ENCODE data around the gene AOX1.

The AOX1 gene

DNA sequence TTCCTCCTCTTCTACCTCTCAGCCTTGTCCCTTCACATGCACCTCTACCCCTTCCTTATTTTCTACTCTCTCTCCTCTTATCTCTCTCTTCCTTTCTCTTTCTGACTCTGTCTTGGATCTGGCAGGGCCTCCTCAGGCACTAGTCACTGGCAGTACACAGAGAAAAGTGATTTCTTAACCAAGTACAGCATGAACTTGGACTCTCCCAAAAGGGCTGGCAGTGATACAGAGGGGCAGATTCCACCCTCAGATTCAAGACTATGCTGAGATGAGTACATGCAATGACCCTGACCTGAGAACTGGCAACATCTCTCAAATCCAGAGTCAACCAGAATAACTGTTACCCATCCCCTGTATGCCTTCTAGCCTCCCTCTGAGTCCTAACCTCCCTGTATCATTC, 4.3 kb downstream of the AOX1 start:
- H3K4me3 ChIP-seq (ENCODE audit: control insufficient read depth, low read depth, low read length) = no peak overlapping the region
- no peak for DNase-seq (ENCODE audit: low read depth)
- TF ChIP-seq, protein P1, sequence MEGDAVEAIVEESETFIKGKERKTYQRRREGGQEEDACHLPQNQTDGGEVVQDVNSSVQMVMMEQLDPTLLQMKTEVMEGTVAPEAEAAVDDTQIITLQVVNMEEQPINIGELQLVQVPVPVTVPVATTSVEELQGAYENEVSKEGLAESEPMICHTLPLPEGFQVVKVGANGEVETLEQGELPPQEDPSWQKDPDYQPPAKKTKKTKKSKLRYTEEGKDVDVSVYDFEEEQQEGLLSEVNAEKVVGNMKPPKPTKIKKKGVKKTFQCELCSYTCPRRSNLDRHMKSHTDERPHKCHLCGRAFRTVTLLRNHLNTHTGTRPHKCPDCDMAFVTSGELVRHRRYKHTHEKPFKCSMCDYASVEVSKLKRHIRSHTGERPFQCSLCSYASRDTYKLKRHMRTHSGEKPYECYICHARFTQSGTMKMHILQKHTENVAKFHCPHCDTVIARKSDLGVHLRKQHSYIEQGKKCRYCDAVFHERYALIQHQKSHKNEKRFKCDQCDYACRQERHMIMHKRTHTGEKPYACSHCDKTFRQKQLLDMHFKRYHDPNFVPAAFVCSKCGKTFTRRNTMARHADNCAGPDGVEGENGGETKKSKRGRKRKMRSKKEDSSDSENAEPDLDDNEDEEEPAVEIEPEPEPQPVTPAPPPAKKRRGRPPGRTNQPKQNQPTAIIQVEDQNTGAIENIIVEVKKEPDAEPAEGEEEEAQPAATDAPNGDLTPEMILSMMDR (IDR thresholded peaks at IDR 0.05; ENCODE audit: control insufficient read depth, insufficient read depth, low read depth, low read length, missing control alignments) = no peak

DNA sequence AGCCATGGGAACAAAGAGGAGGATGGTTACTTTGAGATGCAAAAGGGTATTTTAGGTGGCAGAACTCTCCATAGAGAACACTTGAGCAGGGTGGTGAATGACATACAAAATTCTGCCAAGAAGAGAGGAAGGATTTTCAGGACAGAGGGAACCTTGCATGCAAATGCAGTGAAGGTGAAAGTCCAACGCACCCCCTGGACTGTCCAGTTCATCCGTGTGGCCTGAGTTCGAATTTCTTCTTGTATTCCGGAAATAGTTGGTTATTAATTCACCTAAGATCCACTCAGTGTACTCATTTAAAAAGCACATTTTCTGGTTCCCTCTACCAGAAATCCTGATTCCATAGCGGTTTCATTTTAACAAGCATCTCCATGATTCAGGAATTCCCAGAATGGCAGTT, 5.5 kb downstream of the AOX1 start:
- DNase-seq (ENCODE audit: low read depth) = no peak
- H3K4me3 ChIP-seq (ENCODE audit: control insufficient read depth, low read depth, low read length) = no peak overlapping the region
- TF ChIP-seq, protein P1 (IDR thresholded peaks at IDR 0.05; ENCODE audit: control insufficient read depth, insufficient read depth, low read depth, low read length, missing control alignments) = no peak

DNA sequence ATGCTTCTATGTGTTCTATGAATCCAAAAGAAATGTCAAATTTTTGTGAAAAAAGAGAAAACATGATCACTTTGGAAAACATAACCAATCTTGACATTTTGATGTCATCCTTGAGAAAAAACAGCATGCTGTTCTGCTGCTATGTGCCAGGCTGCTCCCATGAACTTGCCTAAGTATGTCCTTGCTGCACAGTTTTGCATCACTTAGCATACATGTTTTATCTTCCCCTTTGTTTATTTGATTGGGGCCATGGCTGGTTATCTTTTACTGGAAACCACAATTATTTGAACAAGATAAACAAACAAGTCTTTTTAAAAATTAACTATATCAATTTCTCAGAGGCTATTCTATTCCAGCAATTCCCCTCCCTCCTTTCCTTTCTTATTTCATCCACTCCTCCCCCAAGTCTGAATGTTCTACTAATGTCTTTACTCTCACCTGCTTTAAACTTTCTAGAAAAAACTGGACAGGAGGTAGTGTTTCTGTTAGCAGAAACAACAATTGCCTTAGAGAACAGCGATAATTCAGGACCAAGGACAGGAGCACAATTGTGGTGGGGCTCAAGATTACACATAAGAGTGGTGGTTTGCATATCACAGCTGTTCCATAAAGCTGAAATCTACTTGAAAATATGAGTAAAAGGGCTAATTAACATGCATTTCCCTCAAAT, 6.7 kb downstream of the AOX1 start:
- TF ChIP-seq, protein P1 (IDR thresholded peaks at IDR 0.05; ENCODE audit: control insufficient read depth, insufficient read depth, low read depth, low read length, missing control alignments) = no peak
- DNase-seq (ENCODE audit: low read depth) = no peak
- no peak overlapping the region for H3K4me3 ChIP-seq (ENCODE audit: control insufficient read depth, low read depth, low read length)

DNA sequence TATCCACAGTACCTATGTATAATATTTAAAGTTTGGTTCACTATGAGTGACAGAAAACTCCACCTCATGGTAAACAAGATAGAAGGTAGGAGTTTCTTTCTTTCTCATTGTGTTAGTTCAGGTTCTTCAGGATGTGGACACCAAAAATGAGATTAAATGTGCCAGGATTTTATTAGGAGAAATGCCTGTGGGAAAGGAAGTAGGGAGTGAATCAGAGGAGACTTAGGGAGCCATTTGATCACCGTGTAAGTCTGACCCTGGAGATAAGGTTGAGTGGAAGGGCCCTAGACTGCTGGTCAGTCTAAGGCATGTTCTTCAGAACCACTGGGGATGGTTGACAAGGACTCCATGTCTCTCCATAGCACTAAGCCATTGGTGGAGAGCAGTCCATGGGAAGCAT, 8.1 kb downstream of the AOX1 start:
- TF ChIP-seq, protein P1 (IDR thresholded peaks at IDR 0.05; ENCODE audit: control insufficient read depth, insufficient read depth, low read depth, low read length, missing control alignments) = no peak
- no peak for DNase-seq (ENCODE audit: low read depth)
- H3K4me3 ChIP-seq (ENCODE audit: control insufficient read depth, low read depth, low read length) = no peak overlapping the region

DNA sequence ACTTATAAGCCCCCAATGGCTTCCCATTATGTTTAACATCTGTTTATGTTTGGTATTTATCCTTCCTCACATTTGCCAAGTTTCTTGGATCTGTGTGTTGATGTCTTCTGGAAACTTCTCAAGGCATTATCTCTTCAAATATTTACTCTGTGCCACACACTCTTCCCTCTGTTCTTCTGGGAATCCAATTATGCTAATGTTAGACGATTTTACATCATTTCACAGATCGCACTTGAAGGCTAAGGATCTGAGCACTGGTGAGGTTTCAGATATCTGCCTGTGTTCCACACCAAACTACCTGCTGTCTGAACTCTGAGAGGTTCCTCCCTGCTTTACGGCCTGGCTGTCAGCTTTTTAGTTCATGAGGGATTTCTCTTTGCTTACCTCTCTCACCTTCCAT, 10.1 kb downstream of the AOX1 start:
- DNase-seq (ENCODE audit: low read depth) = no peak
- TF ChIP-seq, protein P1 (IDR thresholded peaks at IDR 0.05; ENCODE audit: control insufficient read depth, insufficient read depth, low read depth, low read length, missing control alignments) = no peak

DNA sequence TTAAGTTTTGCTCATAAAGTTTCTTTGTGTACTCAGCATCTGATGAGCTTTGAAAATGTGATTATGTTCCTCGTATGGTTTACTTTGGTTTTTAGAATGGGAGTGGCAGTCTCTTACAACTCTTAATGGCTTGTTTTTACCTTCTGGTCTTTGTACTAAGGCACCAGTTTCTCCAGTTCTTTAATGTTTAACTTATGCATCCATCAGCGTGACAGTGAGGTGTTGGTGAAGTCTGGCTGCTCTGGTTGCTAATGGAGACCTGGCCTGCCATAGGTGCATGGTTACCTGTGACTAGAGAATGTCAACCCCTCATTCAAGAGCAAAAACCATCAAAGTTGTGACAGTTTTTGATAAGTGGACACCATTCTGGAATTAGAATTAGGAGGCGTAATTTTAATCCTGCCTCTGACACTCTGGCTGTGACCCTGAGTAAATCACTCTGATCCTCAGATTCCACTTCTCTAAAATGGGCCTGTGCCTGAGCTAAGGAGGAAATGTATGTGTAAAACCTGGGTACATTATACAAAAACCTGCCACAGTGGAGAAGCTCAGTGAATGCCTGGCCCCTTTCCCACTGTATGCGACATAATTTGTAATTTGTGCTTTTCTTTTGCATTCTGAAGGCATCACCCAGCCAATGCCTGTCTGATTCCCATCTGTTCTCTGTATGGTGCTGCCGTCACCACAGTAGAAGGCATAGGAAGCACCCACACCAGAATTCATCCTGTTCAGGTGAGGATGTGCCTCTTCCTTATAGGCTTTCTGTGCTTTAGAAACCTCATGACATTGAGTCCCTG, 11.2 kb downstream of the AOX1 start:
- DNase-seq (ENCODE audit: low read depth) = no peak
- TF ChIP-seq, protein P1 (IDR thresholded peaks at IDR 0.05; ENCODE audit: control insufficient read depth, insufficient read depth, low read depth, low read length, missing control alignments) = no peak

More for the DNA sequence above, 10.1 kb downstream of the AOX1 start:
- no peak overlapping the region for H3K4me3 ChIP-seq (ENCODE audit: control insufficient read depth, low read depth, low read length)

More for the DNA sequence above, 11.2 kb downstream of the AOX1 start:
- no peak overlapping the region for H3K4me3 ChIP-seq (ENCODE audit: control insufficient read depth, low read depth, low read length)

All from AG09309 (cell line).